HEK293 (cell line): ENCODE results near the gene IGLON5.

ENCODE experiments used
- CTCF ChIA-PET: fragments of 350-600 bp; formaldehyde crosslinking; extraction: SDS; loops from one replicate; lab custom pipeline; 2021; ENCODE audit warnings: antibody characterized with exemption; lab: Yijun Ruan, JAX
- POLR2A ChIA-PET: fragments of 300-600 bp; formaldehyde crosslinking; extraction: SDS; loops from one replicate; lab custom pipeline; 2020; ENCODE audit warnings: antibody characterized with exemption, inconsistent platforms; lab: Yijun Ruan, JAX
- H3K27ac ChIP-seq: fragments of 200-500 bp; sonication (Bioruptor generic); 2 replicates; pipeline ENCODE4 v1.5.1; 2014; ENCODE audit warnings: low read depth, low read length, control low read depth, inconsistent platforms; ENCODE audit errors: extremely low read depth
- H3K36me3 ChIP-seq, 2 experiments: fragments of 200-500 bp in 1 of 2; sonication (Bioruptor generic) in 1 of 2; 1 replicate in 1 of 2; 2 replicates in 1 of 2; pipeline ENCODE4 v1.5.1; 2014 to 2017; ENCODE audit warnings: inconsistent platforms in 2 of 2, low read length in 2 of 2; ENCODE audit not compliant: control insufficient read depth in 2 of 2, insufficient read depth in 1 of 2
- H3K4me1 ChIP-seq: fragments of 200-500 bp; sonication (Bioruptor generic); 2 replicates; pipeline ENCODE4 v1.5.1; 2014; ENCODE audit warnings: mild to moderate bottlenecking, low read length, inconsistent platforms; ENCODE audit not compliant: control insufficient read depth, insufficient read depth
- H3K4me3 ChIP-seq: 2 replicates; pipeline ENCODE4 v1.5.1; 2011; ENCODE audit warnings: low read depth, mild to moderate bottlenecking, control low read depth, low read length, moderate library complexity
- H3K9me3 ChIP-seq: fragments of 200-500 bp; sonication (Bioruptor generic); 2 replicates; pipeline ENCODE4 v1.5.1; 2014; ENCODE audit warnings: low read depth, low read length, inconsistent platforms; ENCODE audit not compliant: control insufficient read depth, insufficient read depth
- FEZF1 ChIP-seq: fragments of 450-650 bp; formaldehyde crosslinking; IDR thresholded peaks from 2 replicates; pipeline ENCODE4 v1.5.1; 2016; ENCODE audit warnings: missing biosample characterization, missing genetic modification characterization
- GLIS1 ChIP-seq: fragments of 450-650 bp; formaldehyde crosslinking; IDR thresholded peaks from 2 replicates; pipeline ENCODE4 v1.5.1; 2016; ENCODE audit warnings: missing biosample characterization, missing genetic modification characterization
- KLF16 ChIP-seq: fragments of 450-650 bp; formaldehyde crosslinking; IDR thresholded peaks from 2 replicates; pipeline ENCODE4 v1.5.1; 2017; ENCODE audit warnings: missing biosample characterization, missing genetic modification characterization
- OVOL3 ChIP-seq: fragments of 450-650 bp; formaldehyde crosslinking; IDR thresholded peaks from 2 replicates; pipeline ENCODE4 v1.5.1; 2016; ENCODE audit warnings: missing biosample characterization, missing genetic modification characterization
- PRDM1 ChIP-seq: fragments of 450-650 bp; formaldehyde crosslinking; IDR thresholded peaks from 2 replicates; pipeline ENCODE4; 2016; ENCODE audit warnings: missing biosample characterization, missing genetic modification characterization
- PRDM10 ChIP-seq: fragments of 450-650 bp; formaldehyde crosslinking; IDR thresholded peaks from 2 replicates; pipeline ENCODE4 v1.5.1; 2016; ENCODE audit warnings: missing biosample characterization, missing genetic modification characterization
- SETDB1 ChIP-seq: IDR thresholded peaks from one replicate; pipeline ENCODE4 v1.6.1; 2017; ENCODE audit warnings: mild to moderate bottlenecking, low read length, moderate library complexity, mixed read lengths; ENCODE audit not compliant: insufficient read length
- WT1 ChIP-seq: fragments of 450-650 bp; formaldehyde crosslinking; IDR thresholded peaks from 2 replicates; pipeline ENCODE4 v1.5.1; 2016; ENCODE audit warnings: missing biosample characterization, missing genetic modification characterization
- ZFHX2 ChIP-seq: fragments of 450-650 bp; formaldehyde crosslinking; conservative IDR thresholded peaks from 2 replicates; pipeline ENCODE4 v1.5.1; 2016; ENCODE audit warnings: missing biosample characterization, missing genetic modification characterization
- ZNF133 ChIP-seq: fragments of 450-650 bp; formaldehyde crosslinking; IDR thresholded peaks from 2 replicates; pipeline ENCODE4 v1.5.1; 2016; ENCODE audit warnings: missing biosample characterization, missing genetic modification characterization
- ZNF2 ChIP-seq: fragments of 450-650 bp; formaldehyde crosslinking; IDR thresholded peaks from 2 replicates; pipeline ENCODE4 v1.5.1; 2016; ENCODE audit warnings: missing biosample characterization, missing genetic modification characterization
- ZNF214 ChIP-seq: fragments of 450-650 bp; formaldehyde crosslinking; IDR thresholded peaks from 2 replicates; pipeline ENCODE4 v1.5.1; 2017; ENCODE audit warnings: missing biosample characterization, mild to moderate bottlenecking, missing genetic modification characterization, borderline replicate concordance
- ZNF266 ChIP-seq: fragments of 450-650 bp; formaldehyde crosslinking; IDR thresholded peaks from 2 replicates; pipeline ENCODE4 v1.5.1; 2016; ENCODE audit warnings: missing biosample characterization, missing genetic modification characterization, low read depth
- ZNF274 ChIP-seq, 2 experiments: fragments of 200-500 bp in 1 of 2; fragments of 450-650 bp in 1 of 2; sonication (Bioruptor generic) in 1 of 2; formaldehyde crosslinking in 1 of 2; IDR thresholded peaks; 2 replicates each; pipeline versions ENCODE4 v1.5.1 to v1.6.1; 2014 to 2016; ENCODE audit warnings: borderline replicate concordance in 1 of 2, inconsistent platforms in 1 of 2, low read length in 1 of 2, missing biosample characterization in 1 of 2, missing genetic modification characterization in 1 of 2
- ZNF335 ChIP-seq: fragments of 450-650 bp; formaldehyde crosslinking; conservative IDR thresholded peaks from 2 replicates; pipeline ENCODE4 v1.5.1; 2016; ENCODE audit warnings: missing biosample characterization, missing genetic modification characterization
- ZNF341 ChIP-seq: fragments of 450-650 bp; formaldehyde crosslinking; IDR thresholded peaks from 2 replicates; pipeline ENCODE4; 2016; ENCODE audit warnings: low read depth, missing biosample characterization, missing genetic modification characterization
- ZNF394 ChIP-seq: fragments of 450-650 bp; formaldehyde crosslinking; IDR thresholded peaks from 2 replicates; pipeline ENCODE4 v1.5.1; 2016; ENCODE audit warnings: missing biosample characterization, missing genetic modification characterization, mild to moderate bottlenecking, moderate library complexity, borderline replicate concordance
- ZNF398 ChIP-seq: fragments of 450-650 bp; formaldehyde crosslinking; IDR thresholded peaks from 2 replicates; pipeline ENCODE4 v1.5.1; 2017; ENCODE audit warnings: missing biosample characterization, missing genetic modification characterization
- ZNF571 ChIP-seq: fragments of 450-650 bp; formaldehyde crosslinking; IDR thresholded peaks from 2 replicates; pipeline ENCODE4 v1.5.0; 2017; ENCODE audit warnings: missing biosample characterization, missing genetic modification characterization
- ZNF621 ChIP-seq: fragments of 450-650 bp; formaldehyde crosslinking; IDR thresholded peaks from 2 replicates; pipeline ENCODE4 v1.5.1; 2017; ENCODE audit warnings: missing biosample characterization, missing genetic modification characterization
- ZNF629 ChIP-seq: fragments of 450-650 bp; formaldehyde crosslinking; IDR thresholded peaks from 2 replicates; pipeline ENCODE4 v1.5.1; 2017; ENCODE audit warnings: missing biosample characterization, missing genetic modification characterization
- ZNF654 ChIP-seq: fragments of 450-650 bp; formaldehyde crosslinking; IDR thresholded peaks from 2 replicates; pipeline ENCODE4 v1.5.1; 2016; ENCODE audit warnings: low read depth, missing biosample characterization, missing genetic modification characterization
- ZNF777 ChIP-seq: fragments of 450-650 bp; formaldehyde crosslinking; IDR thresholded peaks from 2 replicates; pipeline ENCODE4 v1.5.1; 2017; ENCODE audit warnings: missing biosample characterization, missing genetic modification characterization, borderline replicate concordance
- ZNF843 ChIP-seq: fragments of 450-650 bp; formaldehyde crosslinking; IDR thresholded peaks from 2 replicates; pipeline ENCODE4 v1.5.1; 2016; ENCODE audit warnings: missing biosample characterization, missing genetic modification characterization
- ZXDB ChIP-seq: fragments of 450-650 bp; formaldehyde crosslinking; IDR thresholded peaks from 2 replicates; pipeline ENCODE4 v1.5.1; 2016; ENCODE audit warnings: missing biosample characterization, missing genetic modification characterization
- TF ChIP-seq, protein P1 (sequence below): fragments of 450-650 bp; formaldehyde crosslinking; IDR thresholded peaks from 2 replicates; pipeline ENCODE4 v1.5.1; 2016; ENCODE audit warnings: missing biosample characterization, missing genetic modification characterization
- TF ChIP-seq, protein P2 (sequence below): IDR thresholded peaks from 2 replicates; pipeline ENCODE4 v1.6.1; 2011; ENCODE audit warnings: mild to moderate bottlenecking, low read depth, low read length, borderline replicate concordance

IGLON5 gene

DNA sequence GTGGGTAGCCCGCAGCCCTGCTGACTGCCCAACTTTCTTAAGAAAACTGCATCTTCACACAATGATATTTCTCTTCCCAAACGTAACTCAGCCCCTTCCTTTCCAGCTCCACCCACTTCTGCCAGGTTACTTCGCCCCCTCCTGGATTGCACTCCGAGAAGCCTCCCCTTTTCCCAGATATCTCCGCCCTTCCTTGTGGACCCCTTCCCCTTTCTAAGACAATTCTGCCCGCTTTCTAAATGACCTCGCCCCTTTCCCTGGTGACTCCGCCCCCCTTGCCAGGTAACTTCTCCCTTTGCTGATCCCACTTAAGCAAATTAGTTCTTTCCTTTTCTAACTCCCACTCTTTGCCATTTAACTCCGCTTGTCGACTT is 27.9 kb downstream of the IGLON5 start (continued):
- TF ChIP-seq PRDM10 (peak; percentile 92), ZNF133 (no peak), ZNF214 (tag by site-specific recombination) (no peak), ZXDB (no peak), WT1 (no peak), OVOL3 (tag by site-specific recombination) (no peak), PRDM1 (tag by site-specific recombination) (peak; percentile 87), ZNF341 (peak; percentile 60), ZNF843 (0 out of 2 replicates have a peak, but pooled peaks have one; percentile 33), ZFHX2 (tag by site-specific recombination) (no peak; the same call in 1 of the 2 replicates), ZNF274 (IDR thresholded peaks at IDR 0.05; ENCODE audit: low read length) (no peak), ZNF274 (tag by site-specific recombination; IDR thresholded peaks at IDR 0.05; ENCODE audit: borderline replicate concordance) (0 out of 2 replicates have a peak, but pooled peaks have one; percentile 29), FEZF1 (tag by site-specific recombination) (no peak)
- TF ChIP-seq, protein P1, sequence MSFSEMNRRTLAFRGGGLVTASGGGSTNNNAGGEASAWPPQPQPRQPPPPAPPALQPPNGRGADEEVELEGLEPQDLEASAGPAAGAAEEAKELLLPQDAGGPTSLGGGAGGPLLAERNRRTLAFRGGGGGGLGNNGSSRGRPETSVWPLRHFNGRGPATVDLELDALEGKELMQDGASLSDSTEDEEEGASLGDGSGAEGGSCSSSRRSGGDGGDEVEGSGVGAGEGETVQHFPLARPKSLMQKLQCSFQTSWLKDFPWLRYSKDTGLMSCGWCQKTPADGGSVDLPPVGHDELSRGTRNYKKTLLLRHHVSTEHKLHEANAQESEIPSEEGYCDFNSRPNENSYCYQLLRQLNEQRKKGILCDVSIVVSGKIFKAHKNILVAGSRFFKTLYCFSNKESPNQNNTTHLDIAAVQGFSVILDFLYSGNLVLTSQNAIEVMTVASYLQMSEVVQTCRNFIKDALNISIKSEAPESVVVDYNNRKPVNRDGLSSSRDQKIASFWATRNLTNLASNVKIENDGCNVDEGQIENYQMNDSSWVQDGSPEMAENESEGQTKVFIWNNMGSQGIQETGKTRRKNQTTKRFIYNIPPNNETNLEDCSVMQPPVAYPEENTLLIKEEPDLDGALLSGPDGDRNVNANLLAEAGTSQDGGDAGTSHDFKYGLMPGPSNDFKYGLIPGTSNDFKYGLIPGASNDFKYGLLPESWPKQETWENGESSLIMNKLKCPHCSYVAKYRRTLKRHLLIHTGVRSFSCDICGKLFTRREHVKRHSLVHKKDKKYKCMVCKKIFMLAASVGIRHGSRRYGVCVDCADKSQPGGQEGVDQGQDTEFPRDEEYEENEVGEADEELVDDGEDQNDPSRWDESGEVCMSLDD (tag by site-specific recombination), result no peak; the same call in 1 of the 2 replicates
- TF ChIP-seq, all 188 proteins: peak for 20

- Histone ChIP-seq H3K4me1 (0 out of 2 replicates have a peak, but pooled peaks cover 8% of the 10 kb centered on the region), H3K4me3 (peak overlapping the region; percentile 82), H3K36me3 (no peaks in the 10 kb centered on the region), H3K27ac (peak overlapping the region; percentile 16; the same call in 1 of the 2 replicates), H3K9me3 (no peaks in the 10 kb centered on the region)
- ChIA-PET CTCF (interaction anchor here (0.6 to 3.1 kb wide), 17 partner anchors 9 to 438 kb away, joined by 3 to 15 read pairs (median 3); partner anchors contain the start of gene ETFB), POLR2A (interaction anchor here (0.6 to 2.2 kb wide), 31 partner anchors 9 to 610 kb away, joined by 3 to 37 read pairs (median 4); partner anchors contain the start of genes ETFB, LIM2 and NKG7)
- TF ChIP-seq ZNF654 (tag by site-specific recombination) (no peak), KLF16 (tag by site-specific recombination) (0 out of 2 replicates have a peak, but pooled peaks have one; percentile 55), ZNF621 (no peak), SETDB1 (no peak), ZNF398 (peak; percentile 31; the same call in 1 of the 2 replicates), ZNF571 (tag by site-specific recombination) (no peak), ZNF394 (no peak), GLIS1 (tag by site-specific recombination) (no peak), ZNF335 (tag by site-specific recombination) (peak; percentile 35; the same call in 1 of the 2 replicates), ZNF266 (tag by site-specific recombination) (no peak), ZNF629 (tag by site-specific recombination) (no peak), ZNF2 (tag by site-specific recombination) (no peak), ZNF777 (tag by site-specific recombination) (peak; percentile 70; the same call in 1 of the 2 replicates)
- TF ChIP-seq, protein P2, sequence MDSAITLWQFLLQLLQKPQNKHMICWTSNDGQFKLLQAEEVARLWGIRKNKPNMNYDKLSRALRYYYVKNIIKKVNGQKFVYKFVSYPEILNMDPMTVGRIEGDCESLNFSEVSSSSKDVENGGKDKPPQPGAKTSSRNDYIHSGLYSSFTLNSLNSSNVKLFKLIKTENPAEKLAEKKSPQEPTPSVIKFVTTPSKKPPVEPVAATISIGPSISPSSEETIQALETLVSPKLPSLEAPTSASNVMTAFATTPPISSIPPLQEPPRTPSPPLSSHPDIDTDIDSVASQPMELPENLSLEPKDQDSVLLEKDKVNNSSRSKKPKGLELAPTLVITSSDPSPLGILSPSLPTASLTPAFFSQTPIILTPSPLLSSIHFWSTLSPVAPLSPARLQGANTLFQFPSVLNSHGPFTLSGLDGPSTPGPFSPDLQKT, result no peak
Measured at GRCh38 chr19:51339687-51340656, 28.5 kb downstream of the IGLON5 start.
